HepG2 (cell line): ENCODE results near the gene ZSCAN31. TPM values are rescaled to one million over a fixed set of nuclear protein-coding genes. Genes with fewer than 3 reads are reported as not detected.

ENCODE experiments used
- BCL3 ChIP-seq: sonication (generic); formaldehyde crosslinking; IDR thresholded peaks from 2 replicates; pipeline ENCODE4 v1.5.1; 2020; ENCODE audit warnings: mild to moderate bottlenecking, missing genetic modification reagents, moderate library complexity
- CBX2 ChIP-seq, 2 experiments: fragments of 200-600 bp in 1 of 2; sonication (generic); formaldehyde crosslinking in 1 of 2; IDR thresholded peaks; 2 replicates each; pipeline versions ENCODE4 v1.7.0 to v1.8.1; 2018 to 2022; ENCODE audit warnings: low read depth in 2 of 2, low read length in 1 of 2, mild to moderate bottlenecking in 1 of 2, missing genetic modification reagents in 1 of 2
- HCFC1 ChIP-seq: fragments of 150-350 bp; IDR thresholded peaks from 2 replicates; pipeline ENCODE4 v1.6.1; 2014; ENCODE audit warnings: low read depth, low read length
- JUN ChIP-seq: sonication (generic); formaldehyde crosslinking; IDR thresholded peaks from 2 replicates; pipeline ENCODE4 v1.4.0; 2020; ENCODE audit warnings: mild to moderate bottlenecking, missing genetic modification reagents
- KLF15 ChIP-seq: sonication (generic); formaldehyde crosslinking; IDR thresholded peaks from 2 replicates; pipeline ENCODE4 v1.8.1; 2023; ENCODE audit warnings: borderline replicate concordance, mild to moderate bottlenecking, inconsistent platforms, missing genetic modification reagents, mixed read lengths
- MAFF ChIP-seq: IDR thresholded peaks from 2 replicates; pipeline ENCODE4 v1.6.1; 2011; ENCODE audit warnings: low read depth, low read length, improper control_type of control experiment
- POGK ChIP-seq: sonication (generic); formaldehyde crosslinking; conservative IDR thresholded peaks from 2 replicates; pipeline ENCODE4 v1.8.0; 2022; ENCODE audit warnings: mild to moderate bottlenecking, moderate library complexity, missing genetic modification reagents
- RCOR2 ChIP-seq: IDR thresholded peaks from 2 replicates; pipeline ENCODE4 v1.6.1; 2016; ENCODE audit warnings: missing biosample characterization, missing genetic modification reagents
- RFX3 ChIP-seq: IDR thresholded peaks from 2 replicates; pipeline ENCODE4 v1.6.1; 2016; ENCODE audit warnings: missing biosample characterization, missing genetic modification reagents
- SKIL ChIP-seq: sonication (generic); formaldehyde crosslinking; IDR thresholded peaks from 2 replicates; pipeline ENCODE4 v1.8.0; 2022; ENCODE audit warnings: missing genetic modification reagents, mild to moderate bottlenecking, moderate library complexity, borderline replicate concordance
- SRY ChIP-seq: sonication (generic); formaldehyde crosslinking; IDR thresholded peaks from 2 replicates; pipeline ENCODE4 v1.8.0; 2022; ENCODE audit warnings: mild to moderate bottlenecking, missing genetic modification reagents
- TEAD3 ChIP-seq: optimal IDR thresholded peaks from 2 replicates; pipeline ENCODE3; 2016; ENCODE audit warnings: borderline replicate concordance
- ZBTB43 ChIP-seq: sonication (generic); formaldehyde crosslinking; conservative IDR thresholded peaks from 2 replicates; pipeline ENCODE4 v1.4.0; 2020; ENCODE audit warnings: missing genetic modification reagents
- ZKSCAN8 ChIP-seq: IDR thresholded peaks from 2 replicates; pipeline ENCODE4 v1.6.1; 2016; ENCODE audit warnings: borderline replicate concordance, missing genetic modification reagents, missing compliant biosample characterization
- ZNF251 ChIP-seq: sonication (generic); formaldehyde crosslinking; IDR thresholded peaks from 2 replicates; pipeline ENCODE4 v1.9.0; 2021; ENCODE audit warnings: mild to moderate bottlenecking, missing genetic modification reagents
- ZNF563 ChIP-seq: sonication (generic); formaldehyde crosslinking; IDR thresholded peaks from 2 replicates; pipeline ENCODE4 v1.8.0; 2022; ENCODE audit warnings: mild to moderate bottlenecking, moderate library complexity, missing genetic modification reagents
- ZNF574 ChIP-seq: sonication (generic); formaldehyde crosslinking; IDR thresholded peaks from 2 replicates; pipeline ENCODE4 v1.4.0; 2020; ENCODE audit warnings: missing genetic modification reagents
- polyA plus RNA-seq, 8 experiments: library from polyadenylated mRNA; depleted of rRNA in 3 of 8; stranded (reverse) in 7 of 8; unstranded in 1 of 8; fragments of >200 nt; fragmentation: Illumina TruSeq in 4 of 8; extraction: Trizol in 4 of 8; gene quantifications; 2 replicates each; pipeline versions ENCODE4 v1.2.1 to v1.2.3, GENCODE V29; 2011 to 2016; ENCODE audit warnings: low read depth in 4 of 8, missing spikeins in 1 of 8, mixed read lengths in 1 of 8; ENCODE audit not compliant: insufficient read depth in 1 of 8
- total RNA-seq, 5 experiments: library from RNA; depleted of rRNA; stranded (reverse); fragments of >200 nt; fragmentation: Illumina TruSeq; extraction: Trizol; gene quantifications; 2 replicates each; pipeline ENCODE4 v1.2.3, GENCODE V29; 2016; ENCODE audit warnings: low read depth in 1 of 5

ZSCAN31 gene
- total and polyA plus RNA-seq, 2 of the 13 experiments (the other 11 are each of a cell fraction or from before 2014, with no cell fraction given), result 5.3 to 6.2 TPM

- TF ChIP-seq BCL3 (CRISPR knock-in tag), result peak; percentile 62; the same call in 1 of the 2 replicates
- TF ChIP-seq MAFF, result peak; percentile 52; the same call in 1 of the 2 replicates
- TF ChIP-seq ZNF574 (CRISPR knock-in tag), result peak; percentile 100
- TF ChIP-seq SKIL, result peak; percentile 35; the same call in 1 of the 2 replicates
- no peak for TF ChIP-seq CBX2 (IDR thresholded peaks at IDR 0.05; ENCODE audit: low read depth, low read length)
- TF ChIP-seq CBX2 (CRISPR knock-in tag; IDR thresholded peaks at IDR 0.05; ENCODE audit: low read depth), result no peak
- peak; percentile 87 for TF ChIP-seq ZNF251
- peak; percentile 51 for TF ChIP-seq HCFC1
- no peak for TF ChIP-seq KLF15
- TF ChIP-seq ZKSCAN8 (CRISPR knock-in tag), result 0 out of 2 replicates have a peak, but pooled peaks have one; percentile 75
- TF ChIP-seq ZNF563 (CRISPR knock-in tag), result peak; percentile 75; the same call in 1 of the 2 replicates
- peak; percentile 71 for TF ChIP-seq RCOR2
- peak; percentile 82 for TF ChIP-seq SRY (CRISPR knock-in tag)
- peak; percentile 71 for TF ChIP-seq TEAD3
- peak; percentile 84; the same call in 1 of the 2 replicates for TF ChIP-seq POGK (CRISPR knock-in tag)
- no peak for TF ChIP-seq RFX3 (CRISPR knock-in tag)
- TF ChIP-seq JUN, result no peak
- peak; percentile 65; the same call in 1 of the 2 replicates for TF ChIP-seq ZBTB43 (CRISPR knock-in tag)
Observed at GRCh38 chr6:28383235-28384142, 47.5 kb upstream of the ZSCAN31 start (continued).
